UCSD-AML1 (cell line): ENCODE measurements around the gene CD163L1.
"Not testable (repeated sequence)": the region's sequence is repeated elsewhere in the genome, so short reads cannot be mapped to it uniquely, and the experiment has no call there.

ENCODE experiments used
- DNase-seq: peaks from one replicate; lab custom pipeline; 2025; ENCODE audit not compliant: unreplicated experiment; lab: John Stamatoyannopoulos, UW

CD163L1 gene

DNA sequence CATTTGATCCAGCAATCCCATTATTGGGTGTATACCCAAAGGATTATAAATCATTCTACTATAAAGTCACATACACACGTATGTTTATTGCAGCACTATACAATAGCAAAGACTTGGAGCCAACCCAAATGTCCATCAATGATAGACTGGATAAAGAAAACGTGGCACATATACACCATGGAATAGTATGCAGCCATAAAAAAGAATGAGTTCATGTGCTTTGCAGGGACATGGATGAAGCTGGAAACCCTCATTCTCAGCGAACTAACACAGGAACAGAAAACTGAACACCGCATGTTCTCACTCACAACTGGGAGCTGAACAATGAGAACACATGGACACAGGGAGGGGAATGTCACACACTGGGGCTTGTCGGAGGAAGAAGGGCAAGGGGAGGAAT, 106.2 kb downstream of the CD163L1 start:
- not testable (repeated sequence) for DNase-seq

DNA sequence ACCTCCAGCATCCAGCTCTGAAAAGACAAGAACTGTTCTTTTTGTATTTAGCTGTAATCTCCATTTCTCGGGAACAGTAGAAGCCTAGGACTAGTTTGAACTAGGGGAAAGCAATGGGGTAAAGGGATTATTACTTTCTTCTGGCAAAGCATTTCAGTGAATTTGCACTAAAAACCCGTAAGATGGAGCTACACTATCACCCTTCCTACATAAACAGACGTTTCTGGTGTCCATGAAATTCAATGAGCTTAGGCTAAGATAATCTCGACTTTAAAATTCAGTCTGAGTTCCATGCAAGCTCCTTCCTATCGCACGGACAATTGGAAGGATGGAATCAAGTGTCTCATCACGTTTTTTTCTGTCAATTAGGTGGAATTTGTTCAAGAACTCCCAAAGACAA, 116.0 kb downstream of the CD163L1 start:
- no peak for DNase-seq

DNA sequence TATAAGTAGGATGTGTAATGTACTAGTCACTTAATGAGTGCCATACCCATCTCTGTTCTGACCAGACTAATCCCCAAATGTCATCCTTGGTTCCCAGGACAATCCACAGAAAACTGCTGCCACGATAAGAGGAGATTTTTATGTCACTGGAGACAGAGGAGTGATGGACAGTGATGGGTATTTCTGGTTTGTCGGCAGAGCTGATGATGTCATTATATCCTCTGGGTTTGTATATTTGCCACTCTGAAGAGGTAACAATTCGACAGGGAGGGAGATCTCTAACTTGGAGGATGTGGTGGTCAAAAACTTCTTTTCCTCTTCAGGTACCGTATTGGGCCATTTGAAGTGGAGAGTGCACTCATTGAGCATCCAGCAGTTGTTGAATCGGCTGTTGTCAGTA, 119.8 kb downstream of the CD163L1 start:
- DNase-seq, result no peak

- DNase-seq, result no peak
Measured at GRCh38 chr12:7322599-7322998, 121.4 kb downstream of the CD163L1 start.

- DNase-seq, result no peak
Measured at GRCh38 chr12:7321624-7322023, 122.3 kb downstream of the CD163L1 start.

DNA sequence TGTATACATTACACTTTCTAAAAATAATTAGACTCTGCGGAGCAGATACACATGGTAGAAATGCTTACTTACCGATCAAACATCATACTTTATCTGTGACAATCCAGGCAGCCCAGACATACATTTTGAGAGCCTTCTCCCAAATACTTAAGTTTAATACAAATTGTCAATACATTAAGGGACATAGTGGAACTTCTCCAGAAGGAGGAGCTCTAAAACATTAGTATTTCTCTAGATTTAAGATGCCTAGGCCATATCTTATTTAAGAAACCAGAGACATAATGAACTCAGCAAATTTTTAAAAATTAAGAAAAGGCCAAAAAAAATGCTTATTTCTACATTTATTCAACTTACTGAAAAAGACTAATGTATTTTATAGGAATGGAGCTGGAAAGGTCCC, 124.0 kb downstream of the CD163L1 start:
- no peak for DNase-seq

DNA sequence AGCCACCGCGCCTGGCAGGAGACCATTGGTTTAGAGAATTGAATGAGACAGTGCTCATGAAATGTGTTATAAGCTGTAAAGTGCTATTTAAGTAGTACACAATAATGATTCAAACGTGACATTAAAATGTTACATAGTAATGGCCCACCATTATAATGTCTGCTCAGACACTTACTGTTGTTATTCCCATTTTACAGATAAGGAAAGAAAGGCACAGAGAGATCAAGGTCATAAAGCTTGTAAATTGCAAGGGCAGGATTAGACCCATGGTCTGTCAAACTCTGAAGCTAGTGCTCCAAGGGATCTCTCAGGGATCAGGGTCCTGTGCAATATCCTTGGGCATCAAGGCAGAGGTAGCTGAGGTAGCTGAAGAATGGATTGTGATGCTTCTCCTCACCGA, 133.9 kb downstream of the CD163L1 start:
- DNase-seq, result no peak
